NCI-H2107 treated with DMSO at 0.1 percent for 48 hours (cell line): Measurements from ENCODE around the gene ABCB8.
A peak's percentile ranks its signal among the peaks of the same experiment; 100 is the strongest.
"Not testable (repeated sequence)": the region's sequence is repeated elsewhere in the genome, so short reads cannot be mapped to it uniquely, and the experiment has no call there.

Experiments
- DNase-seq: peaks from one replicate; lab custom pipeline; 2025; ENCODE audit not compliant: unreplicated experiment; lab: John Stamatoyannopoulos, UW

The ABCB8 gene

GRCh38 chr7:150997817-150998216, 30.4 kb upstream of the ABCB8 start:
- DNase-seq, result no peak

GRCh38 chr7:150998341-150998740, 29.9 kb upstream of the ABCB8 start:
- no peak for DNase-seq

GRCh38 chr7:150999001-150999400, 29.2 kb upstream of the ABCB8 start:
- no peak for DNase-seq

GRCh38 chr7:150999497-151000230, 28.6 kb upstream of the ABCB8 start:
- no peak for DNase-seq

GRCh38 chr7:151000897-151001495, 27.3 kb upstream of the ABCB8 start:
- DNase-seq, result no peak

GRCh38 chr7:151001546-151001945, 26.7 kb upstream of the ABCB8 start:
- no peak for DNase-seq

GRCh38 chr7:151003572-151003971, 24.7 kb upstream of the ABCB8 start:
- peak; percentile 58 for DNase-seq

GRCh38 chr7:151005566-151005965, 22.7 kb upstream of the ABCB8 start:
- DNase-seq, result no peak

- no peak for DNase-seq
Measured at GRCh38 chr7:151006590-151007300, 21.5 kb upstream of the ABCB8 start.

- no peak for DNase-seq
Measured at GRCh38 chr7:151007469-151007898, 20.8 kb upstream of the ABCB8 start.

GRCh38 chr7:151008143-151008510, 20.1 kb upstream of the ABCB8 start:
- DNase-seq, result no peak

GRCh38 chr7:151008511-151009323, 19.5 kb upstream of the ABCB8 start:
- DNase-seq, result no peak

- no peak for DNase-seq
Measured at GRCh38 chr7:151009327-151010036, 18.8 kb upstream of the ABCB8 start.

GRCh38 chr7:151010037-151010306, 18.3 kb upstream of the ABCB8 start:
- no peak for DNase-seq

GRCh38 chr7:151010307-151011096, 17.7 kb upstream of the ABCB8 start:
- DNase-seq, result no peak

- no peak for DNase-seq
Measured at GRCh38 chr7:151011097-151011409, 17.2 kb upstream of the ABCB8 start.

GRCh38 chr7:151011616-151012015, 16.6 kb upstream of the ABCB8 start:
- DNase-seq, result not testable (repeated sequence)

GRCh38 chr7:151012031-151012692, 16.1 kb upstream of the ABCB8 start:
- DNase-seq, result no peak

GRCh38 chr7:151012911-151013347, 15.3 kb upstream of the ABCB8 start:
- no peak for DNase-seq

GRCh38 chr7:151013356-151013732, 14.9 kb upstream of the ABCB8 start:
- no peak for DNase-seq
